Jurkat, Clone E6-1 (cell line): ENCODE data around the gene DCST2.
"Not testable (repeated sequence)": the region's sequence is repeated elsewhere in the genome, so short reads cannot be mapped to it uniquely, and the experiment has no call there.

ENCODE experiments used
- DNase-seq: peaks from one replicate; pipeline ENCODE4 v3.0.0-alpha.2; 2011; ENCODE audit warnings: low read depth, low spot score
- H3K4me3 ChIP-seq: 2 replicates; pipeline ENCODE4 v1.5.1; 2011; ENCODE audit warnings: mild to moderate bottlenecking, low read length, control low read depth, moderate library complexity

DCST2 gene

GRCh38 chr1:154992721-154993571 is 40.6 kb downstream of the DCST2 start:
- H3K4me3 ChIP-seq: no peak overlapping the region
- no peak for DNase-seq

DNA sequence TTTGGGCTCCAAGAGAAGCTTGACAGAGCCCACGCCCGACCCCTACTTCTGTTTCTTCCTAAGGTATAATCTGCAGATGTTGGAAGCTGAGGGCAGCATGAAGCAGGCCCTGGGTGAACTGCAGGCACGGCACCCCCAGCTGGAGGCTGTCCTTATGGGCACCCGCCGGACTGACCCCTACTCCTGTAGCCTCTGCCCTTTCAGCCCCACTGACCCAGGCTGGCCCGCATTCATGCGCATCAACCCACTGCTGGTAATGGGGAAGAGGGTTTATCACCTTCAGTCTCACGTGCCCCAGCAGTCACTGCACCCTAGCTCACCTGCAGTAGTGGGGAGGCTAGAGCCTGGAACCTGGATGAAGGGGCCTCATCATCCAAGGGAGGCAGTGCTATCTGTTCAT is 43.3 kb downstream of the DCST2 start:
- no peak for DNase-seq

GRCh38 chr1:154989195-154989860 is 44.3 kb downstream of the DCST2 start:
- H3K4me3 ChIP-seq: no peak overlapping the region
- DNase-seq: no peak

More for the DNA sequence above, 43.3 kb downstream of the DCST2 start:
- no peak overlapping the region for H3K4me3 ChIP-seq

- DNase-seq: no peak
Observed at GRCh38 chr1:154988058-154988954, 45.3 kb downstream of the DCST2 start.

GRCh38 chr1:154987326-154987725 is 46.3 kb downstream of the DCST2 start:
- no peak for DNase-seq
- H3K4me3 ChIP-seq: no peak overlapping the region

More at GRCh38 chr1:154988058-154988954, 45.3 kb downstream of the DCST2 start:
- no peak overlapping the region for H3K4me3 ChIP-seq

DNA sequence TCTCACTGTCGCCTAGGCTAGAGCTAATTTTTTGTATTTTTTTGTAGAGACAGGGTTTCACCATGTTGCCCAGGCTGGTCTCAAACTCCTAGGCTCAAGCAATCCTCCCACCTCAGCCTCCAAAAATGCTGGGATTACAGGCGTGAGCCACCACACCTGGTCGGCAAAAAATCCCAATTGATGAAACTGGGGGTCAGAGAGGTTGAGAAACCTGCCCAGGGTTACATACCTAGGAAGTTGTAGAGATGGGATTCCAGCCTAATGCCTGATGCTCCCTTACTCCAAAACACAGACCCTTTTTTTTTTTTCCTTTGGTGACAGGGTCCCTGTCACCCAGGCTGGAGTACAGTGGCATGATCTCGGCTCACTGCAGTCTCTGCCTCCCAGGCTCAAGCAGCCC is 46.8 kb downstream of the DCST2 start:
- DNase-seq: not testable (repeated sequence)

GRCh38 chr1:154983776-154984466 is 49.7 kb downstream of the DCST2 start:
- DNase-seq: no peak
- peak overlapping the region; percentile 68 for H3K4me3 ChIP-seq

More for the DNA sequence above, 46.8 kb downstream of the DCST2 start:
- not testable (repeated sequence) for H3K4me3 ChIP-seq

GRCh38 chr1:154982897-154983648 is 50.5 kb downstream of the DCST2 start, which contains the start of gene FLAD1:
Gene FLAD1 (plus strand): TSS chr1:154983344. CDS start chr1:154983695, 351 bp downstream.
- peak; percentile 100 for DNase-seq
- H3K4me3 ChIP-seq: peak within 1 kb of the TSS; percentile 68

- no peak for DNase-seq
Observed at GRCh38 chr1:154982341-154982740, 51.2 kb downstream of the DCST2 start.

GRCh38 chr1:154978360-154978759 is 55.2 kb downstream of the DCST2 start:
- H3K4me3 ChIP-seq: no peak overlapping the region
- no peak for DNase-seq

More at GRCh38 chr1:154982341-154982740, 51.2 kb downstream of the DCST2 start:
- H3K4me3 ChIP-seq: peak overlapping the region; percentile 68

DNA sequence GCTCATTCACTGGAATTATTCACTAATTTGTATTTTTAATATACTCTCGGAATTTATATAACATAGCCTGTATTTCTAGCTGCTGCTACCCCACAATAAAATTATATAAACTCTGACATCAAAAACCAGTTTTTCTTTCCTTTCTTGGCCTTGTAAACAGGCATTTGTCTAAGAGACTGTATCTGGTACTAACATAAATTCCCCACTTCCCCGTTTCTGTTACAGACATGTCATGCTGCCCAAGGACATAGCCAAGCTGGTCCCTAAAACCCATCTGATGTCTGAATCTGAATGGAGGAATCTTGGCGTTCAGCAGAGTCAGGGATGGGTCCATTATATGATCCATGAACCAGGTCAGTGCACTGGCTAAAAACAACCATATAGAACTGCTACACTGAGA is 55.8 kb downstream of the DCST2 start:
- not testable (repeated sequence) for DNase-seq, H3K4me3 ChIP-seq

GRCh38 chr1:154975409-154976059 is 58.0 kb downstream of the DCST2 start:
- peak overlapping the region; percentile 80 for H3K4me3 ChIP-seq
- no peak for DNase-seq

- H3K4me3 ChIP-seq: peak overlapping the region; percentile 80
- peak; percentile 95 for DNase-seq
Observed at GRCh38 chr1:154974808-154975408, 58.7 kb downstream of the DCST2 start.

- H3K4me3 ChIP-seq: peak within 1 kb of the TSS; percentile 80
- DNase-seq: peak; percentile 100
Observed at GRCh38 chr1:154974102-154974807, 59.3 kb downstream of the DCST2 start, which contains the start of gene CKS1B. Gene CKS1B (plus strand): TSS chr1:154974681. CDS start chr1:154974746, 65 bp downstream.

GRCh38 chr1:154973344-154974101 is 60.1 kb downstream of the DCST2 start:
- peak overlapping the region; percentile 80 for H3K4me3 ChIP-seq
- peak; percentile 88 for DNase-seq
